ENCODE data around the gene FZR1. TPM values are rescaled to one million over a fixed set of nuclear protein-coding genes. Genes with fewer than 3 reads are reported as not detected.
A peak's percentile ranks its signal among the peaks of the same experiment; 100 is the strongest.

The FZR1 gene
- total RNA-seq, 2 experiments from 2014 or later = 40.3 to 46.3 TPM

- CTCF ChIA-PET = no interaction called here
- H3K27me3 Mint-ChIP-seq (ENCODE audit: low read depth) = no peaks in the 10 kb centered on the region
- intact Hi-C loops (cut with micrococcal nuclease) = no loop called here
- H3K9me3 Mint-ChIP-seq = no peaks in the 10 kb centered on the region
- H3K27ac Mint-ChIP-seq = no peak overlapping the region
- H3K4me1 Mint-ChIP-seq (ENCODE audit: low read depth) = peaks cover 9% of the 10 kb centered on the region
- no peaks in the 10 kb centered on the region for H3K36me3 Mint-ChIP-seq (ENCODE audit: low read depth)
- no peak for DNase-seq
- no peak overlapping the region for H3K4me3 Mint-ChIP-seq
Measured at GRCh38 chr19:3477506-3477905, 28.6 kb upstream of the FZR1 start.

- Mint-ChIP-seq H3K27ac (no peak overlapping the region), H3K36me3 (ENCODE audit: low read depth) (no peaks in the 10 kb centered on the region), H3K4me3 (no peak overlapping the region), H3K27me3 (ENCODE audit: low read depth) (no peaks in the 10 kb centered on the region), H3K9me3 (no peaks in the 10 kb centered on the region), H3K4me1 (ENCODE audit: low read depth) (peaks cover 9% of the 10 kb centered on the region)
- intact Hi-C loops (cut with micrococcal nuclease) = no loop called here
- DNase-seq = no peak
- CTCF ChIA-PET = interaction anchor here (1.2 kb wide), 1 partner anchor 46 kb away, joined by 3 read pairs; no protein-coding TSS in a partner anchor
Measured at GRCh38 chr19:3477951-3478350, 28.2 kb upstream of the FZR1 start.

DNA sequence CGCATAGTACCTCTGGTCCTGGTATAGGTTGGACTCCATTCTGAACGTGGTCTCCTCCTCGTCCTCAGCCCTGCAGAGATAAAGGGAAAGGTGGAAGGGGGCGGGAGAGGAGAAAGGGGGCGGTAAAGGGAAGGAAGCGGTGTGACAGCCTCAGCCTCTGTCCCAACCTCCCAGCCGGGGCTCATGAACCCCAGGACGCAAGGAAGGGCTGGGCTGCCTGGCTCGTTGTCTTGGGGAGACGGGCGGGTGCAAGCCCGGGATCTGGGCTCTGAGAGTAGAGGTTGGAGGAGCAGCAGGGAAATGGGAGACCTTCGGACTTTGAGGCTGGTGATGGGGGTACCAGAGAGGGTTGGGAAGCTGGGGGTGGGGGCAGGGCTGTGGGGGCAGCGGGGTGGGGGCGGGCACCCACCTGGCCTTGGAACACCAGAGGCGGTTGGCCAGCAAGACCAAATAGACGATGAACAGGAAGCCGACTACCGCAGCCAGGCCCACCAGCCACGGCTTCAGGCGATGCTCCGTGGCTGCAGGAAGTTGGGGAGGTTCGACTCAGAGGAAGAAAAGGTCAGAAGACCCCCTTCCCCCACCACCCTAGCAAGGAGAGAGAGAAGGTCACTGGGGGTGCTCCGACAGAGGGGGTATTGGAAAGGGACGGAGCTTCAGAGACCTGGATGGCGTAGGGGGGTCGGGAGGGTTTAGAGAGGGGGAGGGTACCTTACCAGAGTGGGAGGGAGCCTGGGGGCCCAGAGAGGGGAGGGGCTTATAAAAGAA lies 27.5 kb upstream of the FZR1 start:
- H3K9me3 Mint-ChIP-seq = no peaks in the 10 kb centered on the region
- no peaks in the 10 kb centered on the region for H3K36me3 Mint-ChIP-seq (ENCODE audit: low read depth)
- H3K27me3 Mint-ChIP-seq (ENCODE audit: low read depth) = no peaks in the 10 kb centered on the region
- intact Hi-C loops (cut with micrococcal nuclease) = no loop called here
- peaks cover 9% of the 10 kb centered on the region for H3K4me1 Mint-ChIP-seq (ENCODE audit: low read depth)
- no peak overlapping the region for H3K27ac Mint-ChIP-seq
- CTCF ChIA-PET = interaction anchor here (0.8 to 1.6 kb wide), 7 partner anchors 9 to 174 kb away, joined by 3 to 9 read pairs (median 3); no protein-coding TSS in a partner anchor
- DNase-seq = no peak
- H3K4me3 Mint-ChIP-seq = peak overlapping the region; percentile 33

- Mint-ChIP-seq H3K9me3 (no peaks in the 10 kb centered on the region), H3K4me1 (ENCODE audit: low read depth) (peaks cover 9% of the 10 kb centered on the region), H3K27me3 (ENCODE audit: low read depth) (no peaks in the 10 kb centered on the region), H3K27ac (no peak overlapping the region), H3K36me3 (ENCODE audit: low read depth) (no peaks in the 10 kb centered on the region), H3K4me3 (no peak overlapping the region)
- CTCF ChIA-PET = interaction anchor here (0.8 to 1.6 kb wide), 7 partner anchors 9 to 175 kb away, joined by 3 to 9 read pairs (median 3); no protein-coding TSS in a partner anchor
- DNase-seq = peak; percentile 47
- intact Hi-C loops (cut with micrococcal nuclease) = no loop called here
Measured at GRCh38 chr19:3479177-3479833, 26.8 kb upstream of the FZR1 start.

DNA sequence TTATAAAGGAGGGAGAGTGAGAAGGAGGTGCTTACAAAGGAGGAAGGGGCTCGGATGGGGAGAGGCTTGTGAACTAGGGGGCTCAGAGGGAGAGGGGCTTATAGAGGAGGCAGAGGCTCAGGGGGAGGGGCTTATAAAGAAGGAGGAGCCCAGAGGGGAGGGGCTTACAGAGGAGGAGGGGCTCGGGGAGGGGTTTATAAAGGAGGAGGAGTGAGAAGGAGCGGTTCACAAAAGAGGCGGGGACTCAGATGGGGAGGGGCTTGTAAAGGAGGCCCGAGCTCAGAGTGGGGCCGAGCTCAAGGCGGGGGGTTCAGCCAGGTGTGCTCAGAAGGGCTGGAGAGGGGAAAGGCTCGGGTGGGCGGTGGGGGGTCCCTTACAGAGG lies 26.3 kb upstream of the FZR1 start:
- peak; percentile 41 for DNase-seq
- CTCF ChIA-PET = interaction anchor here (0.8 to 1.6 kb wide), 5 partner anchors 15 to 175 kb away, joined by 3 to 9 read pairs (median 5); no protein-coding TSS in a partner anchor
- no peak overlapping the region for H3K4me3 Mint-ChIP-seq
- no peaks in the 10 kb centered on the region for H3K27me3 Mint-ChIP-seq (ENCODE audit: low read depth)
- no peaks in the 10 kb centered on the region for H3K36me3 Mint-ChIP-seq (ENCODE audit: low read depth)
- peaks cover 9% of the 10 kb centered on the region for H3K4me1 Mint-ChIP-seq (ENCODE audit: low read depth)
- intact Hi-C loops (cut with micrococcal nuclease) = no loop called here
- no peak overlapping the region for H3K27ac Mint-ChIP-seq
- H3K9me3 Mint-ChIP-seq = no peaks in the 10 kb centered on the region

DNA sequence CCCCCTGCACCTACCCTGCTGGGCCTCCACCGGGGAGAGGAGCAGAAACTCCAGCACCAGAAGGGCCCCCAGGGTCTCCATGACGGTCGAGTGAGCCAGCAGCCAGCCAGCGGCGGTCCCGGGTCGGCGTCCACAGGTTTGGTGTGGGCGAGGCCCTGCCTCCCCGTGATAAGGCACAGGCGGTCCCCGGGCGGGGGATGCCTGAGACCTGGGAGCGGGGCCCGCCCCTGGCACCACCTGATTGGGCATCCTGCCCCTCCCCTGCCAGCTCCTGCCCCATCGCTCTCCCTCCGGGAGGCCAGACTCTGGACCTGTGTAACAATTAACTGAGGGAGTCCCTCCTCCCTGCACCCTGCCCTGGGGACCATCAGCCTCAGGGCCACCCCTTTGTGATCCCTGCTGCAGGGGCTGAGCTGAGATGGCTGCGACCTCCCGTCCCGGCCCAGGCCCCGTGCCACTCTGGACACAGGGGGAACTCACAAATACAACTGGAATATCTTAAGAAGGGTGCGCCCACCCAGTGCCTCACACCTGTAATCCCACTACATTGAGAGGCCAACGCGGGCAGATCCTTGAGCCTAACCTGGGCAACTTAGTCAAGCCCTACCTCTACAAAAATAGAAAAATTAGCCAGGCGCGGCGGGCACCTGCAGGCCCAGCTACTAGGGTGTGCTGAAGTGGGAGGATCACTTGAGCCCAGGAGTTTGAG lies 25.6 kb upstream of the FZR1 start, which contains the start of gene SMIM24:
Gene SMIM24, minus strand, starts transcription at position 143 of the 709 bp plus-strand sequence. Its CDS starts 62 bp downstream, at position 81.
- H3K27me3 Mint-ChIP-seq (ENCODE audit: low read depth) = no peaks in the 10 kb centered on the region
- no peaks in the 10 kb centered on the region for H3K9me3 Mint-ChIP-seq
- peaks cover 9% of the 10 kb centered on the region for H3K4me1 Mint-ChIP-seq (ENCODE audit: low read depth)
- intact Hi-C loops (cut with micrococcal nuclease) = no loop called here
- DNase-seq = no peak
- H3K4me3 Mint-ChIP-seq = no peak within 1 kb of the TSS
- no peaks in the 10 kb centered on the region for H3K36me3 Mint-ChIP-seq (ENCODE audit: low read depth)
- CTCF ChIA-PET = interaction anchor here (1.6 to 2.0 kb wide), 2 partner anchors 8 to 176 kb away, joined by 6 read pairs; no protein-coding TSS in a partner anchor
- no peak within 1 kb of the TSS for H3K27ac Mint-ChIP-seq

- no peak for DNase-seq
- CTCF ChIA-PET = interaction anchor here (0.6 to 2.0 kb wide), 3 partner anchors 9 to 179 kb away, joined by 3 to 6 read pairs (median 3); no protein-coding TSS in a partner anchor
- Mint-ChIP-seq H3K27ac (no peak overlapping the region), H3K9me3 (no peaks in the 10 kb centered on the region), H3K27me3 (ENCODE audit: low read depth) (no peaks in the 10 kb centered on the region), H3K4me1 (ENCODE audit: low read depth) (peaks cover 9% of the 10 kb centered on the region), H3K36me3 (ENCODE audit: low read depth) (no peaks in the 10 kb centered on the region), H3K4me3 (no peak overlapping the region)
- intact Hi-C loops (cut with micrococcal nuclease) = no loop called here
Measured at GRCh38 chr19:3481241-3482090, 24.6 kb upstream of the FZR1 start.

GRCh38 chr19:3482507-3483225 lies 23.4 kb upstream of the FZR1 start:
- no peaks in the 10 kb centered on the region for H3K36me3 Mint-ChIP-seq (ENCODE audit: low read depth)
- H3K27ac Mint-ChIP-seq = no peak overlapping the region
- intact Hi-C loops (cut with micrococcal nuclease) = no loop called here
- H3K4me1 Mint-ChIP-seq (ENCODE audit: low read depth) = peaks cover 9% of the 10 kb centered on the region
- CTCF ChIA-PET = interaction anchor here (1.0 to 3.3 kb wide), 4 partner anchors 10 to 177 kb away, joined by 3 to 23 read pairs (median 4); no protein-coding TSS in a partner anchor
- H3K4me3 Mint-ChIP-seq = no peak overlapping the region
- no peak for DNase-seq
- H3K27me3 Mint-ChIP-seq (ENCODE audit: low read depth) = no peaks in the 10 kb centered on the region
- H3K9me3 Mint-ChIP-seq = no peaks in the 10 kb centered on the region

DNA sequence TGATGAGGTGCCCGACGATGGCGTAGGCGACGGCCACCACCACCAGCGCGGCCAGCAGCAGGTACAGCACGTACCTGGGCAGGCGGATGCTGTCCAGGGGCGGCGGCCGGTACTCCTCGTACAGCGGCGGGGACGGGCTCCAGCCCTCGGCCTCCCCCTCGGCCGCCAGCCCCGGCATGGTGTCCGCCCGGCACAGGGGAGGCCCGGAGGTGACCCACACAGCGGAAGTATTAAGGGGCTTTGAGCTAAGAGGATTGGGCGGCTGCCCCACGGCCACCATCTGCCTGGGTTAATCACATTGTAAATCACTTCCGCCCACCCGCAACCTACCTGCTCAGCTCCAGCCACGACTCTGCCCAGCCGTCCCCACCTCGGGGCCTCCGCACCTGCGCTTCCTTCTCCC lies 22.9 kb upstream of the FZR1 start, which contains the start of gene SMIM44:
Gene SMIM44, minus strand, starts transcription at position 216 of the 403 bp plus-strand sequence. Its CDS starts 38 bp downstream, at position 178.
- CTCF ChIA-PET = interaction anchor here (0.6 to 3.6 kb wide), 5 partner anchors 10 to 178 kb away, joined by 3 to 23 read pairs (median 17); no protein-coding TSS in a partner anchor
- Mint-ChIP-seq H3K36me3 (ENCODE audit: low read depth) (no peaks in the 10 kb centered on the region), H3K27ac (no peak within 1 kb of the TSS), H3K4me1 (ENCODE audit: low read depth) (peaks cover 5% of the 10 kb centered on the region), H3K27me3 (ENCODE audit: low read depth) (no peaks in the 10 kb centered on the region), H3K9me3 (no peaks in the 10 kb centered on the region), H3K4me3 (no peak within 1 kb of the TSS)
- DNase-seq = no peak
- intact Hi-C loops (cut with micrococcal nuclease) = no loop called here

GRCh38 chr19:3491396-3492119 lies 14.6 kb upstream of the FZR1 start:
- intact Hi-C loops (cut with micrococcal nuclease) = no loop called here
- H3K4me3 Mint-ChIP-seq = no peak overlapping the region
- H3K9me3 Mint-ChIP-seq = no peaks in the 10 kb centered on the region
- CTCF ChIA-PET = interaction anchor here (0.6 kb wide), 1 partner anchor 51 kb away, joined by 3 read pairs; no protein-coding TSS in a partner anchor
- no peak for DNase-seq
- H3K4me1 Mint-ChIP-seq (ENCODE audit: low read depth) = peaks cover 12% of the 10 kb centered on the region
- H3K27me3 Mint-ChIP-seq (ENCODE audit: low read depth) = no peaks in the 10 kb centered on the region
- peaks cover 23% of the 10 kb centered on the region for H3K36me3 Mint-ChIP-seq (ENCODE audit: low read depth)
- no peak overlapping the region for H3K27ac Mint-ChIP-seq

All from activated naive CD4-positive, alpha-beta T cell treated with anti-CD3 and anti-CD28 coated beads for 36 hours (primary cell).